Measurements from ENCODE around the gene DNAH6.
"Not testable (repeated sequence)": the region's sequence is repeated elsewhere in the genome, so short reads cannot be mapped to it uniquely, and the experiment has no call there.

Gene DNAH6, protein sequence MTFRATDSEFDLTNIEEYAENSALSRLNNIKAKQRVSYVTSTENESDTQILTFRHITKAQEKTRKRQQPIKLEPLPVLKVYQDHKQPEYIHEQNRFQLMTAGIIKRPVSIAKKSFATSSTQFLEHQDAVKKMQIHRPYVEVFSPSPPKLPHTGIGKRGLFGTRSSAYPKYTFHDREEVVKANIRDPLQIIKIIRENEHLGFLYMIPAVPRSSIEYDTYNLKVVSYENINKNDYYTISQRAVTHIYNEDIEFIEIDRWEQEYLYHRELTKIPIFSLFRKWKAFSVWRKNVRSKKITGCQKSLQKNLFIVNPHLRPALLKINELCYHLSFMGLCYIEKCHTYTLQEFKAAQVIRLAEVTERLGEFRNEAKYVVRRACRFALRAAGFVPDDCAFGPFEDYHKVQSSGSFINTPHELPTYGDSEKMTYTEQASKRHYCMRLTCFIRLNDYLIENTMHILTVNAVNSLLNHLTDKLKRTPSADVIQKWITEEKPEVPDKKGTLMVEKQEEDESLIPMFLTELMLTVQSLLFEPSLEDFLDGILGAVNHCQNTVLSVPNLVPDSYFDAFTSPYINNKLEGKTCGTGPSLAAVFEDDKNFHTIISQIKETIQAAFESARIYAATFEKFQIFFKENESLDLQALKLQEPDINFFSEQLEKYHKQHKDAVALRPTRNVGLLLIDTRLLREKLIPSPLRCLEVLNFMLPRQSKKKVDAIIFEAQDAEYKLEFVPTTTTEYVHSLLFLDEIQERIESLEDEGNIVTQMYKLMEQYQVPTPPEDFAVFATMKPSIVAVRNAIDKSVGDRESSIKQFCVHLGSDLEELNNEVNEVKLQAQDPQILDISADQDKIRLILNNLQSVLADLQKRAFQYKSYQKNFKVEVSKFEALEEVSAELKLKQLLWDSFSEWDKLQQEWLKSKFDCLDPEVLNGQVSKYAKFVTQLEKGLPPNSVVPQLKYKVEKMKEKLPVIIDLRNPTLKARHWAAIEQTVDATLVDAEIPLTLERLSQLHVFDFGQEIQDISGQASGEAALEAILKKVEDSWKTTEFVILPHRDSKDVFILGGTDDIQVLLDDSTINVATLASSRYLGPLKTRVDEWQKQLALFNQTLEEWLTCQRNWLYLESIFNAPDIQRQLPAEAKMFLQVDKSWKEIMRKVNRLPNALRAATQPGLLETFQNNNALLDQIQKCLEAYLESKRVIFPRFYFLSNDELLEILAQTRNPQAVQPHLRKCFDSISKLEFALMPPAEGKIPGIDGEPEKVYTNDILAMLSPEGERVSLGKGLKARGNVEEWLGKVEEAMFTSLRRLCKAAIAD (N-terminal part only)

DNA sequence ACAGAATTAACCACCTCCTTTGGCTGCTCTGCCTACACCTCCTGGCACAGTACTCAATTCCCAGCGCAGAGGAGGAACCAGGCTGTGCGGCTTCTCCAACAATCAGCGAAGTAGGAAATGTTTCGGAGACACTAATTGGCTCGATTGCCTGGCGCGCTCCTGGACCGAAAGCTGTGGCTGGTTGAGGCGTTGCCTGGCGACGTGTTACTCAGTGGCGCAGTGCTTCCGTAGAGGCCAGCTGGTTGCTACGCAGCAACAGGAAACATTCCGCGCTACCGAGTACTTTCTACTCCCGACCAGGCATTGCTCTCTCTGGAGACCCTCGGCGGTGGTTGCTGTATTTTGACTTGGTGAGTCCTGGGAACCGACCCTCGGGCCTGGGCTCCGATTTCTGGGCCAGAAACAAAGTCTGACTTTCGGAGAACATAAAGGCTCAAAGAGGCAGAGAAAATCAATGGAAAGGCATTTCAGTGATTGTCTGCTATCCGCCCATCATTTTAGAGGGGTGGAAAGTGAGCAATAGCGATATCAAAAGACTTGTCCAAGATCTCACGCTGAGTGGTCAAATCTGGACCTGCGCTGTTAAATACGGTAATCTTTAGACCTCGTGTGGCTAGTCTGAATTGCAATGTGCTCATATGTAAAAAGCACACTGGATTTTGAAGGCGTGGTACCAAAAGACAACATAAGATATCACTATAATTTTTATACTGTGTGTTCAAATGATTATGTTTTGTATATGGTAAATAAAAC is at the start of gene DNAH6:
TSS of gene DNAH6 (plus strand) at position 265 of the 753 bp plus-strand sequence. CDS start 1,329 bp downstream, outside the sequence.
- DNase-seq = peak; percentile 85

DNA sequence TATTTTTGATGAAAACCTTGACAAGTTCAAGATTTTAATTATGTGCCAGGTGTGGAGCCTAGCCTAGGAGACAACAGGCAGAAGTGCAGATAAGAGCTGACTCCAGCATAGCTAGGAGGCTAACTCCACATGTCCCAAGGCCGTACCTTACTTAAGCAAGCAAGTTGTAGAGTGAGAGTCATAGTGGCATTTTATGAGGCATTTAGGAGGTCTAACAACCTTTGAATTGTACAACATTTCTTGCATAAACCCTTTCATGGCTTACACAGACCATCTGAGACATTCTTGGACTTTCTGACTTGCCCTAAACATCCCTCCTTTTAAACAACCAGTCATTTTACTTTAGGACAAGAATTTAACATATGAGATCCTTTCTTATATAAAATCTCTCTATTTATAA is 48.9 kb upstream of the DNAH6 start:
- no peak for DNase-seq

DNA sequence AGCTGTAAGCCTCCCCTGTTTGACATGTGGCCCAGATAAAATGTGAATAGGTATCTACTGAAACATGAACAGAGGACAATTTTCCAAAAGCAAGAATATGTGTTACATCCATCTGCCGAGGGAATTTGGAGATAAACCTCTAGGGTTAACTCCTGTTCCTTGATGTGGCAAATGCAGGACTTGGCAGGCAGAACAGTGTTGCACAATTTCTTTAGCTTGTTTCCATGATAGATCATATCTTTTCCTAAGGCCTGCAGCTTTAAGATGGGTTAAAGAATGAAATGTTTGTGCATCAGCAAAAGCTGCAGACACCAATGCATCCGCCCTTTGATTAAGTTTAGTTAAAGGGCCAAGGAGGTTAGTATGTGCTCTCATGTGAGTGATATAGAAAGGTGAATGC is 43.9 kb upstream of the DNAH6 start:
- DNase-seq = not testable (repeated sequence)

DNA sequence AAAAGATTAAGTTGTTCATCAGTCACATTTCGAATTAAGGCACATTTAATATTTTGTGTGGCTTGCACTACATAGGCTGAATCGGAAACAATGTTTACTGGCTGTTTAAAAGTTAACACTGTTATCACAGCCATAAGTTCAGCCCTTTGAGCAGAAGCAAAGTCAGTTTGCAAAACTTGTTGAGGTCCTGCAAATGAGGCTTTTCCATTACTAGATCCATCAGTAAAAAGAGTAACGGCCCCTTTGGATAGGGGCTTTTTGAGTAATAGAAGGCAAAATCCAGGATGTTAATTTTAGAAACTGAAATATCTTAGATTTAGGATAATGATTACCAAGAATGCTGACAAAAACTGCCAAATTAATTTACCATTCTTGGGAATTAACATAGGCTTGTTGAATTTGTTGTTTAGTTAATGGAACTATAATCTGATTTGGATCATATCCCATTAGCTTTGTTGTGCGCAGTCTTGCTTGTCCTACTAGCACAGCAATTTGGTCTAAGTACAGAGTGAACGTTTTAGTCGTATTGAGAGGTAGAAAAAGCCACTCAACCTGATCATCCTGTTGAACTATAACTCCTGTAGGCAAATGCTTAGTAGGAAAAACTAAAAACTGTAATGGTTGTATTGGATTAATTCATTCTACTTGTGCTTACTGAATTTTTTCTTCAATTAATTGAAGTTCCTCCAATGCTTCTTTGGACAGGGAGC is 43.3 kb upstream of the DNAH6 start:
- DNase-seq = no peak

DNA sequence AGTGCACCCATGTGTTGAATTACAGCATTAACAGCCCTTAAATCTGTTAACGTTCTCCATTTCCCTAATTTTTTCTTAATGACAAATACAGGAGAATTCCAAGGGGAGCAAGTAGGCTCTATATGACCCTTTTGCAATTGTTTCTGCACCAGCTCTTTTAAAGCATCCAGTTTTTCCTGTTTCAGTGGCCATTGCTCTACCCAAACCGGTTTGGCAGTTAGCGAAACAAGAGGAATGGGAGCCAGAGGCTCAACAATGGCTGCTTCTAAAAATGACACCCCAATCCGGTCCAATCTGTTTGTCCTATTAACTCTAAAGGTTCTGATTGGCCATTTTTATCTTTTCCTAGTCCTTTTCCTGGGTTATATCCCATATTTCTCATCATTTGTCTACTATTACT is 42.1 kb upstream of the DNAH6 start:
- DNase-seq = no peak

DNA sequence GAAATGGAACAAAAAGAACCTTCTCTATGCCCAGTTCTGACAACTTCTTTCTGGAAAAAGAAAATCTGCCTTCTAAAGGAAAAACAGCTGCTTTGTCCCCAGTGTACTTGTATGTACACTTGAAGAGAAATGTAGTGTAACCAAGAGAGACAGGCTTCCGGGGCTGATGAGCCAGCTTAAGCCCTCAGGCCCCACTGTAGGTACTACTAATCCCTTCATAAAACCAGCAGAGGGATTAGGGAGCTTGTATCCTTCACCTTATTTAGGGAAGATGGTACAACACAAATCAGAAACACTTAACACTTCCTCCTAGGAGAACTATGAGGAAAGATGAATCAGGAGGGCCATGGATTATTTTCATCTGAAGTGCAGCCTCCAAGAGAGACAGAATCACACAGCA is 38.4 kb upstream of the DNAH6 start:
- no peak for DNase-seq

DNA sequence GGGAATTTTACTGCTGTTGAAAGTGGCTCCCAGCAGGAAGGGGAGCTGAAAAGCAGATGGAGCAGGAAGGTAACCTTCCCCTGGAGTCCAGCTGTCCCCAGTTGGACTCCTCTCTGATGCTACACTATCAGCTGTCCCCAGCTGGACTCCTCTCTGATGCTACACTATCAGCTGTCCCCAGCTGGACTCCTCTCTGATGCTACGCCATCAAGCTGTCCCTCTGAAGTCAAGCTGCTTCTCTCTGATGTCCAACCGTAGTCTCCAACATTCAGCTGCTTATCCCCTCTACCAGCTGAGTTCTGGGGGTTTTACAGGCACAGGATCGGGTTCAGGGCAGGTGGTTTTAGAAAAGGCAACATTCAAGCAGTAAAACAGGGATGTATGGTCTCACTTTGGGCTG is 37.4 kb upstream of the DNAH6 start:
- DNase-seq = no peak

DNA sequence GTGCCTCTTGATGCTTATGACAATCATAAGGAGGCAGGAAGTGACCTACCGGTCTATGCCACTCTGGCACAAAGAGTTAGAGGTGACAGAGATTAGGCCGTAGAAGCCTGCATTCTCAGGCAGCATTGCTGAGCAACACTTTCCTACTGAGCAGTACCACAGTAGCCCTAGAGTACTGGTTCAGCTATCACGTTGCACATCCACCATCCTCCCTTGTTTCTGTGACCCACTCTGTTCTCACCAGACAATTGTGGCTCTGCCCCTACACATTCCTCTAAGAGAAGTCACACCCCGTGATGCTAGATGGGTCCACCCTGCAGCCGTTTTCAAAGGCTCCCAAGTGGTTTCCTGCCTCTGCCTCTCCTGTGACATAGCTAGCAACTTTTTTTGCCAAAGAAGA is 34.6 kb upstream of the DNAH6 start:
- no peak for DNase-seq

DNA sequence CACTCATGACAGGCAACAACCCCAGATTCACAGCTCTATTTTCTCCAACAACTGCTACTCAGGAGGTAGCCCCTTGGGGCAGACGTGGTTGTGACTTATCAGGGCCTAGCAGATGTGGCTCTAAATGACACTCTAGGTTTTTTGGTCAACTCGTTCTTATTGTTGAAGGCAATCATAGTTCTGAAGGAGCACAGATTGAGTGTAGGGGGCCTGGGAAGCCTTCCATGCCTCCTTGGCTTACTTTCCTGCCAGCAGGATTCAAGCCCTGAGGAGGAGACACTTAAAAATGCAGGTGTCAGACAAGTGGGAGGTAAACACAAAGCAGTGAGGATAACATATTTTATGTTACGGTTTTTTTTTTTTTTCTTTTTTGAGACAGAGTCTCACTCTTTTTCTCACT is 33.7 kb upstream of the DNAH6 start:
- no peak for DNase-seq

DNA sequence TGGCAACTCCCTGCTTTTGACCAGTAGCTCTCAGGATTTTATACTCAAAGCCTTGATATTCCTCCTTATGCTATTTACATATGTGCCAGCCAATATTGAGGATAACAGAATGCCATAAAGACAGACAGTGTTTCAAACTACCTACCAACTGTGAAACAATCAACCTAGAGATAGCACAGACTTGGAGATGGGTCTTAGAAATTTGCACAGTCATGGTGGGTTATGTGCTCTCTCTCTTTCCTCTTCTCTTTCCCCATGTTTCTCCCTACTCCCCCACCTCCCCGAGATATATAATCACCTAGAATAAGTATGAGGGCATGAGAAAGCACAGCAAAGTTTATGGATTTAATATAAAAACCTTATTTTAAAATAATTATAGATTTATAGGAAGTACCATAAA is 33.0 kb upstream of the DNAH6 start:
- DNase-seq = no peak

DNA sequence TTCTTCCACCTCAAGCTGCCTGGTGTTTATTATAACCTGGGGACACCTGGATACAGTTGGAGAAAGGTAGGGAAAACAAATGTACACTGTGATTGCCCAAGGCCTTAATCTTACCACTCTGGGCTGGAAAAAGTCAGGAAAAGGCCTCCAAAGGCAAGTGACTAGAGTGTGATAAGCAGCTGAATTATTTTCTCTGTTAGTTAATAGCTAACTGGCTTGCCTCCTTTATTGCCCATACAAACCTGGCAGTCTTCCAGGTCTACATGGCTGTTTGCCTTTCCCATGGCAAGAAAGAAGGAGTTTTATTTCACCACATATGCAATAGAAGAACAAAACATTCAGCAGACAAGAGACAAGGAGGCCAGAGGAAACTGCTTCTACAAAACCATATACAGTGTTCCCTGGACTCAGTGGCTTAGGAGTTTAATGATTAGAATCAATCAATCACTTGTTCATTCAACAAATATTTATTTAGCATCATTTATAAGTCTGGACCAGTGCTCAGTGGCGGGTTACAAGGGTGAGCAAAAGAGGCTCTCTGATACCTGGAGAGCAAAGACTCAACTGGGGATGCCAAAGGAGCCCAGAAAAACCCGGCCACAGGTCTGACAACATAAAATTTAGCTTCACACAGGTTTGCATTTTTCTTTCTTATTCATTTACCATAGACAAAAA is 29.7 kb upstream of the DNAH6 start:
- DNase-seq = peak; percentile 46

DNA sequence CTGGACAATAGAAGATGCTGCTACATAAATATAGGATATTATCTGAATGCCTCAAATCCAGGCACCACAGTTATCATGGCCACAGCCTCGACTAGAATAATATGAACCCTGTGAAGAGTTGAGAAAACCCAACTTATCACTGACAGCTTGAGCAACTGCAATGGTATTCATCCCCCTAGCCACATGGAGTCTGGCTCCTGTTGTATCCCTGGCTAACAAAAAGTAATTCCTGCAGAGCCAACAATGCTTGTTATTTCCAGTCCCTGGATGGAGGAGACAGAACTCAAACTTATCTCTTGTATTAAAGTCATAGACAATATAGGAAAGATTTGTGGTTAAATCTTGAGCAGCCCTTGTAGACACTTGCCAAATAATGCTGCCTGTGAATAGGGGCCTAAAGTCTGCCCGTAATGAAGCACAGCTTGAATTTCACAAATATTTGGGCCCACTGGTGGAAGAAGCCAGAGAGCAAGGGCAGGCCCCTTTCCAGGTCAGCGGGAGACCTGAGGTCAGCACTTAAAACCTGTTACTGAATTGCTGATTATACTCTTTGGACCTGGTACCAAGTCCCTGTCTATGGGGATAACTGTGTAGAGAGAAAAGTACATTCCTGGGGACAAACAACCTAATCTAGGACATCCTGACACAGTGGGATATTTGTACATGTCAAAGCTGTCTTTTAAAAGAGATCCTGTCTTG is 28.9 kb upstream of the DNAH6 start:
- DNase-seq = no peak

DNA sequence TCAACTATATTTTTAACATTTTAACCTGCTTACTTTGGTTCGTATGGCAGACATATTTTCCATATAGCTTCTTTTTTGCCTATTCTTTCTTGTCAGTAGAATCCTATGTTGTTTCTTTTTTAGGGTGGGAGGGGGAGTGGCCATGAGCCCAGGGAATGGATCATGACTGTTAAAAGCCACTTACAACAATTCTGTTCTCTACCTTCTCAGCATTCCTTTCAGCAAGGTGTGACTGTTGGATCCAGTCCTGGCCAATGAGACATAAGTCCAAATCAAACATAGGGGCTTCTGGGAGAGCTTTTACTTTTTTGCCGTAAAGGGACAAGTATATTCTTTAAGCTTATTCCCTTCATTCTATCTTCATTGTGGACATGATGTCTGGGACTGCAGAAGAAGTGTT is 25.0 kb upstream of the DNAH6 start:
- DNase-seq = no peak

DNA sequence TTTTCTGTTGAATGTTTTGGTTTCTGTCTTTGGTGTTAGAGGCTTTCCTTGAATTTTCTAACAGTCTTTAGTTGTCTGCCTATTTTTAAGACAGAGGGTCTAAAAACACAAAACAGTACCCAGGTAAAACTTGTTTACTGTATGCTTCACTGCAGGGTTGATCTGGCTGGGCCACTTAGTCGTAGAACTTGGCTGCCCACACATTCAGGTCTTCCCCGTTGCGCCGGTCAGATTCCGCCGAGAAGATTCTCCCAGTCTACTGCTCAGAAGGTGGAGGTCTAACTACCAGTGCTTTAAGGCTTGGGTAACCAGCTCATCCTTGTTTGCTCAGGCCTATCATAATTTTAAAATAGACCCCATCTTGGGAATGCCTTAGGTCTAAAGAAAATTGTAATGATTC is 24.6 kb upstream of the DNAH6 start:
- no peak for DNase-seq

DNA sequence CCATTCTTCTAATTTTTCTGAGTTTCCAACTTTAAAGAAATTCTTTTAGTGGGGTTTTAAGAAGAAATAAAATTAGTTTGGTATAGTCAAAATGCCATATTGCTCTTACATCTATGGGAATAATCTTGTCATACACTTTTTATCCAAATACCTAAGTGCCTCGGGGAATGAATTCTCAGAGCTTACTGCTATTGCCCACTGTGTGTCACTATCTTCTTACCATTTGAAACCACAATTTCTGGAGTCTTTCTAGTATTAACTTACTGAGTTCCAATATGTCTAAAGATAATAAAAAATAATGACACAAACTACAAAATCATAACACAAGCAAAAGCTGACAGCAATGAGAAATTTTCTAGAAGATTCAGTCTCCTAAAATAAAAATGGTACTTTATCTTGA is 23.7 kb upstream of the DNAH6 start:
- no peak for DNase-seq

DNA sequence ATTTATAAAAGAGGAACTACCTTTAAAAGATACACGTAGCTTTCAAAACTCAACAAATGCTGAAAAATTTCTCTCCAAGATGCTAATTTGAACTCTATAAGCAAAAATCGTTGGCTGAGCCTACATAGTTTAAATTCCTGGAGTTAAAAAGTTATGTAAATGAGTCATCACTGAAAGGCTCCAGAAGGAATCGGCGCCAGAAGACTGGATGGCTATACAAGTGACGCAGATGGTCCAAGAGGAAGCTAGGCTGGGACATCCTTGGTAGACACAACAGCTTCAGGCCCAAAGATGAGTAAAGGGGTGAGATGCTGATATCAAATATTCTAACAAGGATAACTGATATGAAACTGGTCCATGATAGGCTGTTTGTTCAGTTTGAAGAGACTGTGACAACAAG is 22.8 kb upstream of the DNAH6 start:
- DNase-seq = no peak

DNA sequence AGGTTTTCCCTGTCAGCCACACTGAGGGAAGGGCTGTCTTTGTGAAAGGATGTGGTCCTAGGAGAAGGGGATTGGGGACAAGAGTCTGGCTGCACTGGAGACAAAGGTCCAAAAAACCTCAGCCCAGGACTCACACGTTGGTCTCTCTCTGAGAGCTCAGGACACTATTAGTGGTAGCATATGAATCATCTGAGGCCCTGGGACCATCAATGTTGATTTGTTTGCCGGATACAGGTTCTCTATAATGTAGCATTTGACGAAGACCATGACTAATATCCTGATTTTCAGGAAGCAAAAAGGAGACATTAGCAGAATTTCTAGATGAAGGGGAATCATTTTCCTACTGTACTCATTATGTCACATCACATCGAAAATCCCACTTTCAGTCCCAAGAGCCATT is 22.2 kb upstream of the DNAH6 start:
- DNase-seq = no peak

DNA sequence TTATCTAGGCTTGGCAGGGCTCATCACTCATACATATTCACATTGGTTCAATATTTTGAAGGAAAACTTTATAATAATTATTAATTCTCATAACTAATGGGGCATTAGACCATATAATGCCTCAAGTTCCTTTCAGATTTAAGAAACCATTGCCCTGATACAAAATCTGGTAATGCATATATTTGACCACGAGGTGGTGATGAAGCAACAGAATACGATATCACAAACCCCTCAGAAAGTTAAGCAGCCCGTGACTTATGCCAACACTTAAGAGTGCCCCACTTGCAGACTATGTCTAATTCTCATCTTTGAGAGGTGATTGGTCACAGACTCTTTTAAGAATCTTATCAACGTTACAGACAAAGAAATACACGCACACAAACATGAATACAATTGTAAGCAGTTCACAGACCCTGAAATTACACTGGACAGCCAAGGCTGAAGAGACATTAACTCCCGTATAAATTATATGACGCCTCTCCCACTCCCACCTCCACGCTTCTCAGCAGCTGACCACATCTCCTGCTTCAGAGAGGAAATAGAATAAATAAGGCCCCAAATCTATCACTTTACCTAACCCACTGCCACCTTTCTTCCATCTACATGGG is 20.7 kb upstream of the DNAH6 start:
- DNase-seq = peak; percentile 33

DNA sequence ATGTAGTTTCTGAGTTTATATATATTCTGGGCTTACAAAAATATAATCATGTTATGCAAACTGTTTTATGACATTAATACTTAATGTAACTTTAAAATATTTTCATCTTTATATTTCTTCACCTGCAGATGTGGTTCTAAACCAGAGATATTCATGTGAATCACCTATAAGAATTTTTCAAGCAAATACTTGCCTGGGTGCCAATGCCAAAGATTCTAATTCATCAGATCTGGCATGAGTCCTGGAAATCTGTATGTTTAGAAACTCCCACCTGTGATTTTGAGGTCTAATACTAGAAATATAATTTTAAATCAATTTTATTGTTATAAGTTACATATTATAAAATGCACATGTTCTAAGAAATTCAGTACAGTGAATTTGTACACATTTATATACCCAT is 19.9 kb upstream of the DNAH6 start:
- no peak for DNase-seq

DNA sequence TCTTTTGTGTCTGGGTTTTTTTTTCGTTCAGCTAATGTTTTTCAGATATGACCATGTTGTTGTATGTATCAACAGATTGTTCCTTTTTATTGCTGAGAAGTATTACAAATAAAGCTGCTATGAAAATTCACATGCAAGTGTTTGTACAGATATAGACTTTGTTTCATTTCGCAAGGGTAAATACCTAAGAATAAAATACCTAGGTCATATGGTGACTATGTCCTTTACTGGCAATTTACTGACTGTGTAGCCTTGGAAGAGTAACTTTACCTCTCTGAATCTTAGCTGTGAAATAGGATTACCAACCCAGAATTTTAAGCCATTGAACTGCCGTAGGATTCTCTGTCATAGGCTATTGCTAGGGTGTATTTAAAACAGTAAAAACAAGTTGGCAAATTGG is 19.0 kb upstream of the DNAH6 start:
- DNase-seq = no peak
